GM21723 (cell line): ENCODE measurements around the gene PIGS.

ENCODE experiments used
- ATAC-seq: cut with Tn5 transposase; IDR thresholded peaks from one replicate; pipeline ENCODE4 v1.9.1; 2021; ENCODE audit warnings: mild to moderate bottlenecking, moderate library complexity; ENCODE audit not compliant: unreplicated experiment

Gene PIGS

GRCh38 chr17:28511858-28512461 is 59.4 kb downstream of the PIGS start:
- ATAC-seq, result no peak

GRCh38 chr17:28509789-28510188 is 61.5 kb downstream of the PIGS start:
- no peak for ATAC-seq

GRCh38 chr17:28508211-28508724 is 63.1 kb downstream of the PIGS start:
- ATAC-seq, result no peak

GRCh38 chr17:28507567-28508203 is 63.6 kb downstream of the PIGS start:
- no peak for ATAC-seq

- ATAC-seq, result no peak
These were observed 64.4 kb downstream of the PIGS start for GRCh38 chr17:28506763-28507487.

- ATAC-seq, result no peak
These were observed 65.2 kb downstream of the PIGS start, which contains the start of gene FOXN1 for GRCh38 chr17:28505986-28506665. Gene FOXN1, plus strand, starts transcription at chr17:28506348. Its CDS starts 17,622 bp downstream, at chr17:28523970.

- no peak for ATAC-seq
These were observed 67.9 kb downstream of the PIGS start for GRCh38 chr17:28503420-28503819.
